HG03097 (cell line): Measurements from ENCODE around the gene GREM1.

Source experiments
- ATAC-seq: cut with Tn5 transposase; IDR thresholded peaks from one replicate; pipeline ENCODE4 v1.9.1; 2021; ENCODE audit not compliant: unreplicated experiment, low FRiP score

GREM1 gene

DNA sequence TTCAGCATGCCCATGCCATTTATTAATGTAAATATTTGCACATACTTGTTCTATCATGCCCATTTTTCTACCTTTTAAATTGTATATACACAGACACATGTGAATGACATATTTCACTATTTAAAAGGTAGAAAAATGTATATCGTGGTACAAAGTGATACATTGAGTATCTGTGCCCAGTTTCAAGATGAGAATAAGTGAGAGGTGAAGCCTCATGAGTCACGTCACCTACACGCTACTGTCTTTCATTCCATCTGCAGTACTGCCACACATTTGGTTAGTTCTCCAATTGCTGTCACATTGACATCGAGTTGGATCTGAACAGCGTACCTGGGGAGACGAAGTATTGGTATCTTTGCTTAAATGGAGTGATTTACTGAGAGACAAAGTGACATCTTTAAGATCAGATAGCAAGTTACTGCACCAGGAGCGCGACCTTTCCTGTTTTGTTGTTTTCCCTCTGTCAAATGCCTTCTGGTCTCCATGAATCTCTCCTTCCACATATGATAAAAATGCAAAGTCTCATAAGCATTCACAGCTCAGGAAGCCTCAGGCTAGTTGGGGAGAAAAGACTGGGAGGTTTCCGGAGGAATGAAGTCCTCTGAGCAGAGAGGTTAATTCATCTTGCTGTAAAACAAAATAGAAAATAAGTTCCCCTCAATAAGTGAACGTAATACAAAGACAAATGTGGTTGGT is 12.0 kb downstream of the GREM1 start:
- ATAC-seq = no peak

DNA sequence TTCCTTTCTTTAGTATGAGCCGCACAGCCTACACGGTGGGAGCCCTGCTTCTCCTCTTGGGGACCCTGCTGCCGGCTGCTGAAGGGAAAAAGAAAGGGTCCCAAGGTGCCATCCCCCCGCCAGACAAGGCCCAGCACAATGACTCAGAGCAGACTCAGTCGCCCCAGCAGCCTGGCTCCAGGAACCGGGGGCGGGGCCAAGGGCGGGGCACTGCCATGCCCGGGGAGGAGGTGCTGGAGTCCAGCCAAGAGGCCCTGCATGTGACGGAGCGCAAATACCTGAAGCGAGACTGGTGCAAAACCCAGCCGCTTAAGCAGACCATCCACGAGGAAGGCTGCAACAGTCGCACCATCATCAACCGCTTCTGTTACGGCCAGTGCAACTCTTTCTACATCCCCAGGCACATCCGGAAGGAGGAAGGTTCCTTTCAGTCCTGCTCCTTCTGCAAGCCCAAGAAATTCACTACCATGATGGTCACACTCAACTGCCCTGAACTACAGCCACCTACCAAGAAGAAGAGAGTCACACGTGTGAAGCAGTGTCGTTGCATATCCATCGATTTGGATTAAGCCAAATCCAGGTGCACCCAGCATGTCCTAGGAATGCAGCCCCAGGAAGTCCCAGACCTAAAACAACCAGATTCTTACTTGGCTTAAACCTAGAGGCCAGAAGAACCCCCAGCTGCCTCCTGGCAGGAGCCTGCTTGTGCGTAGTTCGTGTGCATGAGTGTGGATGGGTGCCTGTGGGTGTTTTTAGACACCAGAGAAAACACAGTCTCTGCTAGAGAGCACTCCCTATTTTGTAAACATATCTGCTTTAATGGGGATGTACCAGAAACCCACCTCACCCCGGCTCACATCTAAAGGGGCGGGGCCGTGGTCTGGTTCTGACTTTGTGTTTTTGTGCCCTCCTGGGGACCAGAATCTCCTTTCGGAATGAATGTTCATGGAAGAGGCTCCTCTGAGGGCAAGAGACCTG is 13.2 kb downstream of the GREM1 start:
- ATAC-seq = no peak

GRCh38 chr15:32732574-32733157 is 14.9 kb downstream of the GREM1 start:
- no peak for ATAC-seq

DNA sequence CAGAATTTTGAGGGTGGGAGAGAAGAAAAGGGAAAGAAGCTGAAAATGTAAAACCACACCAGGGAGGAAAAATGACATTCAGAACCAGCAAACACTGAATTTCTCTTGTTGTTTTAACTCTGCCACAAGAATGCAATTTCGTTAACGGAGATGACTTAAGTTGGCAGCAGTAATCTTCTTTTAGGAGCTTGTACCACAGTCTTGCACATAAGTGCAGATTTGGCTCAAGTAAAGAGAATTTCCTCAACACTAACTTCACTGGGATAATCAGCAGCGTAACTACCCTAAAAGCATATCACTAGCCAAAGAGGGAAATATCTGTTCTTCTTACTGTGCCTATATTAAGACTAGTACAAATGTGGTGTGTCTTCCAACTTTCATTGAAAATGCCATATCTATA is 15.5 kb downstream of the GREM1 start:
- no peak for ATAC-seq

GRCh38 chr15:32735989-32736700 is 18.3 kb downstream of the GREM1 start:
- no peak for ATAC-seq

DNA sequence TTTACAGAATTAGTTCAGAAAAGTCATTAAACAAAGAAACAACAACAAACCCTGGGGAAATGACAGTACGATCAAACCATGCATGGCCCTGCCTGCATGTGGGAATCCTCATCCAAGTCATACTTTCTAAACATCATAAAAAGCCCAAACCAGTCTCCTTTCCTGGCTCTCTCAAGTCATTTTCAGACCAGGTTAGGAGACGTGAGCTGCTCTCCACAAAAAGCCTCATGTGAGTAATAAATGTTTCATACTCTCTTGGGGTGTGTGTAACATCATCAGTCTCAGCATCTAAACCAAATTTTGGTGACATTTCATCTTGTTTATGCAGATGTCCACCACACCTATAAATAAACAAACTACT is 18.9 kb downstream of the GREM1 start:
- no peak for ATAC-seq

DNA sequence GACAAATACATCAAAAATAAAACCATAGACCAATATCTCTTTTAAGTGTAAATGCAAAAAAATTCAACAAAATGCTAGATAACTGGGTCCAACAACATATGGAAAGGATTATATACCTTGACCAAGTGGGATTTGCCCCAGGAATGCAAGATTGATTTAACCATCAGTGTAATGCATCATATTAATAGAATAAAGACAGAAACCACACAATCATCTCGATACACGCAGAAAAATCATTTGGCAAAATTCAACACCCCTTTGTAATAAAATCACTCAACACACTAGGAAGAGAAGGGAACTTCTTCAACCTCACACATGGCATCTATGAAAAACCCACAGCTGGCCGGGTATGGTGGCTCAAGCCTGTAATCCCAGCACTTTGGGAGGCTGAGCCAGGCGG is 19.5 kb downstream of the GREM1 start:
- ATAC-seq = no peak

GRCh38 chr15:32738666-32739065 is 20.9 kb downstream of the GREM1 start:
- no peak for ATAC-seq

DNA sequence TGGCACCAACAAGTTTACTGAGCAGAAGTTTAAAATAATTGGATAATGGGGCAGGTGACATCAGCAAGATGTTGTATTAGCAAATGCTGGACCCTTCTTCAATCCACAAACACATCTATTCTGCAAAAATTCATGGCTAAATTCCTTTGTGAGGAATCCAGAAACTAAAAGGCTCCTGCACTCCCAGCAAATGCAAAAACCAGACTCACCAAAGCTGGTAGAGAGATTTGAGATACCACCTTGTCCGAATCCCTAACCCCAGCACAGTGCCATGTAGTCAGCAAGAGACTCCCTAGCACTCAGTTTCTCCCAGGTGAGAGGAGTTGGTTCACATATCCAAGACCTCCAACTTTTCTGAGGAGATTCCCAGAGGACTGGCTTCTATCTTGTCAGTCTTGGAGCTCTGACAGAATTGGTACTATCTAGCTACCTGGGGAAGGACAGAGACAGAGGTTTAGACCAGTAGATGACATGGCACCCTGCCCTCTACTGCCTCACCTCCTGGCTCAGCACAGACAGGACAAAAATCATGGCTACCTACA is 21.8 kb downstream of the GREM1 start:
- ATAC-seq = no peak

DNA sequence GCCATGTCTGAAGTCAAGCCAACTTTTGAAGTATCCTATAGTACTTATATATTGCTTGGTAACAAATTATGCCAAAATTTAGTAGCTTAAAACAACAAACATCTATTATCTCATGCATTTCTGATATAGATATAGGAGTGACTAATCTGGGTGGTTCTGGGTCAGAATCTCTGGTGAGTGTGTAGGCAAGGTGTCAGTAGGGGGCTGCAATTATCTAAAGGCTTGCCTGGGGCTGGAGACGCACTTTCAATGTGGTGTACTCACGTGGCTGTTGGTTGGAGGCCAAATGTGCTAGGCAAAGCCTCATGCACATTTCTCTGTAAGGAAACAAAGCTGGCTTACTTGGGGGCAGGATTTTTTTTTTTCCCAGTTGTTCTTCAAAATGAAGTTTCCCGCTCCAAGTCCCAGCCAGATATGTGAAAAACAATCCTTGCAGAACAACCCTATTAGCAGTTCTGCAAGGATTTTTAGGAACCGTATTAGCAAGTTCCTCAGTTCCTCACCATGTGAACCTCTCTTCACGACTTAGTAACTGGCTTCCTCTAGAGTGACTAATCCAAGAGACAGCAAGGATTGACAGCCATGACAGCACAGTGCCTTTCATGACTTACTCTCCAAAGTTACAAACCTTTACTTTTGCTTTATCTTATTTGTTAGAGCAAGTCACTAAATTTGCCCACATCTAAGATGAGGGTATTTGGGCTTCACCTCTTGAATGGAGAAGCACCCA is 25.8 kb downstream of the GREM1 start:
- ATAC-seq = no peak

GRCh38 chr15:32746116-32746857 is 28.5 kb downstream of the GREM1 start:
- ATAC-seq = no peak

- no peak for ATAC-seq
Measured at GRCh38 chr15:32747921-32748342, 30.1 kb downstream of the GREM1 start.

DNA sequence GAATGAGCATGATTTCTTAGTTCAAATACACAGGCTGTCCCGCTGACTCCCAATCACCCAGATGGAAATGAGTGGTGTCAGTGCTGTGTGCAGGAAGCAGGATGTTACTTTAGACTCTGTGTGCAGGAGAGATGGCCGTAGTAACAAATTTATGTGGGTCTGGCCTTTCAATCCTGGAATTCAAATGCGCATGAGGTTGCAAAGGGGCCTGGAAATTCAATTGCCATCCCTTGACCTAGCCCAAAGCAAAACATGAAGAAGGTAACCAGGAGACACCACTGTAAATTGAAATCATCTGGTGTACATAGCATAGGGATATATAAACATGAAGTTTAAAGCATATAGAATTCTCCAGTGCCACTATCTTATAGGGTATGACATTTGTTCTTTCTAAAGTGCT is 33.2 kb downstream of the GREM1 start:
- ATAC-seq = no peak

DNA sequence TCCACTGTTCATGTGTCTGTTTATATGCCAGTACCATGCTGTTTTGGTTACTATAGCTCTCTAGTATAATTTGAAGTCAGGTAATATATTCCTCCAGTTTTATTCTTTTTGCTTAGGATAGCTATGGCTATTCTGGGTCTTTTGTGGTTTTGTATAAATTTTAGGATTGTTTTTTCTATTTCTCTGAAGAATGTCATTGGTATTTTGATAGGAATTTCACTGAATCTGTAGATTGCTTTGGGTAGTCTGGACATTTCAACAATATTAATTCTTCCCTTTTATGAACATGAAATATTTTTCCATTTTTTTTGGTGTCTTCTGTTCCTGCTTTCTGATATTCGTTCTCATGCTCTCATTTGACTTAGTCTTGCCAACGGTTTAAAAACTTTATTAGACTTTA is 39.6 kb downstream of the GREM1 start:
- ATAC-seq = no peak

DNA sequence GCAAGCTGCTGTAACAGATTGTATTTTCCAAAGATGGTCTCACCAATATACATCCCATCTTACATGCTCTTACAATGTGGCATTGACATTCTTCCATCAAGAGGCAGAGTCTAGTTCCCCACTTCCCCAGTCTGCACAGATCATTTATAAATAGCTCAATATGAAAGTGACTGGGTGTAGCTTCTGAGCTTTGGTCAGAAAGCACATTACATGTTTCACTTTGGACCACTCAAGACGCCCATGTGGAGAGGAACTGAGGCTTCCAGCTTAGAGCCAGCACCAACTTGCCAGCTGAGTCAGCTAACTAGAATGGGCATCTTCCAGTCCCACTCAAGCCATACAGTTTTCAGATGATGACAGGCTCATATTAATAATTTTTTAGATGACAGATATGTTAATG is 45.5 kb downstream of the GREM1 start:
- no peak for ATAC-seq

GRCh38 chr15:32765236-32765635 is 47.4 kb downstream of the GREM1 start:
- no peak for ATAC-seq

- ATAC-seq = no peak
Measured at GRCh38 chr15:32766101-32766500, 48.3 kb downstream of the GREM1 start.

GRCh38 chr15:32767236-32767635 is 49.4 kb downstream of the GREM1 start:
- ATAC-seq = no peak

GRCh38 chr15:32774022-32774421 is 56.2 kb downstream of the GREM1 start:
- ATAC-seq = no peak
